Measurements from ENCODE around the gene PPP3R1. TPM values are rescaled to one million over a fixed set of nuclear protein-coding genes. Genes with fewer than 3 reads are reported as not detected.

Gene PPP3R1, protein sequence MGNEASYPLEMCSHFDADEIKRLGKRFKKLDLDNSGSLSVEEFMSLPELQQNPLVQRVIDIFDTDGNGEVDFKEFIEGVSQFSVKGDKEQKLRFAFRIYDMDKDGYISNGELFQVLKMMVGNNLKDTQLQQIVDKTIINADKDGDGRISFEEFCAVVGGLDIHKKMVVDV
- 68.2 TPM for total RNA-seq
- 1 to 10 TPM; 2.8 to 5.5 (median 3.9) TPM for polyA plus RNA-seq

DNA sequence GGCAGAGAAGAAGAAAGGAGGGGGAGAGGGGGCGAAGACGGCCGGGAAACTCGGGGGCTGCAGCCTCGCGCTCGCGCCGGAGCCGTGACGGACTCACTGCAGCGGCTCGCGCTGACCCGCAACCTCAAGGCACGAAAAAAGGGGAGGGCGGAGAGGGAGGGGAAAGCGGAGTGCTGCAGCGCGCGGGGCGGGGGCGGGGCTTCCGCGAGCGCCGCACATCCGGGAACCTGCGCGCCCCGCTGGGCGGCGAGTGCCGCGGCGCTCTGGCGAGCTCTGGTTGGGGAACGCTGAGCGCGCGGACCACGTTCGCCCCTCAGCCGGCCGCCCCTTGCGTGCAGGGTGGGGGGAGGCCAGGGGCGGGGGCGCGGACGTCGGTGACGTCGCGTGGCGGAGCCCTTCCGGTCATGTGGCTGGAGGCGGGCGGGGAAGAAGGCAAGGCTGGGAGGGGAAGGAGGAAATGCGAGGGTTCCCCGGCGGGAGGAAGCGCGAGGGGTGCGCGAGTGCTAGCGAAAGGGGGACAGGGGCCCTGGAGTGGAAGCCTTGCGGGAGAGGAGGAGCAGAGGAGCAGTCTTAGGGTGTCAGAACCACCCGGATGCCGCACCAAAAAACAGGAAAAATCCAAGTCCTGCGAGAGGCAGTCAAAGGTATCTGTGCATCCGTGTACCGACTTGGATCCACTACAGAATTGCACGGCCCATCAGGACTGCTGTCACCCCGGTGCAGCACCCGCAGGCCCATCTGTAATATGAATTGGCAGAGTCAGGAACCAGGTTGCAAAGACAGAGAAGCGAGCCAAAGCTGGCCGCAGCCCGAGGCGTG lies at the start of gene PPP3R1:
TSS of gene PPP3R1 (minus strand) at position 133 of the 819 bp plus-strand sequence. CDS start 405 bp downstream, outside the sequence.
- peak within 1 kb of the TSS; percentile 98 for H3K4me3 ChIP-seq (ENCODE audit: low read depth, low read length)
- peaks cover 56% of the 10 kb centered on the region for H3K4me1 ChIP-seq (ENCODE audit: control insufficient read depth, insufficient read depth, low read length, poor library complexity, severe bottlenecking)
- no peaks in the 10 kb centered on the region for H3K36me3 ChIP-seq (ENCODE audit: control insufficient read depth, insufficient read depth, low read length)
- Mint-ChIP-seq H3K27ac (peak within 1 kb of the TSS; percentile 97 to 99 (median 97)), H3K4me1 (peaks cover 18 to 51% (median 38%) of the 10 kb centered on the region in 4 donors), H3K9me3 (no peaks in the 10 kb centered on the region), H3K27me3 (peaks cover 19% of the 10 kb centered on the region), H3K36me3 (no peaks in the 10 kb centered on the region), H3K4me3 (peak within 1 kb of the TSS; percentile 96 to 99 (median 97))
- ATAC-seq (ENCODE audit: low read depth in 2 of 2), result peak; percentile 87
- no peaks in the 10 kb centered on the region for H3K9me3 ChIP-seq (ENCODE audit: control insufficient read depth in 2 of 2, low read length in 2 of 2)
- DNase-seq, result peak; percentile 93 to 98 (median 95)
- peak within 1 kb of the TSS; percentile 93 for H3K27ac ChIP-seq (ENCODE audit: insufficient read depth, low read length, poor library complexity, severe bottlenecking)
- no peaks in the 10 kb centered on the region for H3K27me3 ChIP-seq (ENCODE audit: control insufficient read depth, insufficient read depth, low read length)

DNA sequence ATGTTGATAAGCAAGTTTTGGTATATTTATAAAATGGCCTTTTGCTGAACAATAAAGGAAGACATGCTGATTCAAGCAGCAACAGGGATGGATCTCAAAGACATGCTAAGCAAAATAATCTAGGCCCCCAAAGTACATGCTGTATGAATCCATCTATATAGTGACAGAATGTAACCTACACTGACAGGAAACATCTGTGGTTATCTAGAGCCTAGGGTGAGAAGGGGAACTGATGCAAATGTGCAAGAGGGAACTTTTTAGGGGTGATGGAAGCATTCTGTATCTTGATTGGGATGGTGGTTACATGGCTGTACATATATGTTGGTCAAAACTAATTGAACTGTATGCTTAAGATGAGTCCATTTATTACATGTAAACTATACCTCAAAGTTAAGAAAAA lies 43.2 kb upstream of the PPP3R1 start:
- ATAC-seq (ENCODE audit: low read depth in 2 of 2) (no peak), DNase-seq (no peak)
- Histone ChIP-seq H3K27ac (ENCODE audit: insufficient read depth, low read length, poor library complexity, severe bottlenecking) (no peak overlapping the region), H3K4me3 (ENCODE audit: low read depth, low read length) (no peak overlapping the region), H3K36me3 (ENCODE audit: control insufficient read depth, insufficient read depth, low read length) (no peaks in the 10 kb centered on the region), H3K27me3 (ENCODE audit: control insufficient read depth, insufficient read depth, low read length) (peaks cover 10% of the 10 kb centered on the region), H3K4me1 (ENCODE audit: control insufficient read depth, insufficient read depth, low read length, poor library complexity, severe bottlenecking) (no peaks in the 10 kb centered on the region), H3K9me3 (ENCODE audit: control insufficient read depth in 2 of 2, low read length in 2 of 2) (no peaks in the 10 kb centered on the region)
- Mint-ChIP-seq H3K4me1 (no peaks in the 10 kb centered on the region), H3K36me3 (no peaks in the 10 kb centered on the region), H3K4me3 (no peak overlapping the region), H3K27ac (no peak overlapping the region), H3K9me3 (no peaks in the 10 kb centered on the region), H3K27me3 (peaks cover 18% of the 10 kb centered on the region)

GRCh38 chr2:68294913-68295312 lies 42.6 kb upstream of the PPP3R1 start:
- Mint-ChIP-seq H3K4me3 (no peak overlapping the region), H3K27me3 (peaks cover 20% of the 10 kb centered on the region), H3K27ac (no peak overlapping the region), H3K4me1 (no peaks in the 10 kb centered on the region), H3K36me3 (no peaks in the 10 kb centered on the region), H3K9me3 (no peaks in the 10 kb centered on the region)
- ATAC-seq (ENCODE audit: low read depth in 2 of 2), result no peak
- H3K27ac ChIP-seq (ENCODE audit: insufficient read depth, low read length, poor library complexity, severe bottlenecking), result no peak overlapping the region
- H3K9me3 ChIP-seq (ENCODE audit: control insufficient read depth in 2 of 2, low read length in 2 of 2), result no peaks in the 10 kb centered on the region
- H3K27me3 ChIP-seq (ENCODE audit: control insufficient read depth, insufficient read depth, low read length), result peaks cover 10% of the 10 kb centered on the region
- no peaks in the 10 kb centered on the region for H3K36me3 ChIP-seq (ENCODE audit: control insufficient read depth, insufficient read depth, low read length)
- DNase-seq, result no peak
- H3K4me1 ChIP-seq (ENCODE audit: control insufficient read depth, insufficient read depth, low read length, poor library complexity, severe bottlenecking), result no peaks in the 10 kb centered on the region
- no peak overlapping the region for H3K4me3 ChIP-seq (ENCODE audit: low read depth, low read length)

- Histone ChIP-seq H3K27ac (ENCODE audit: insufficient read depth, low read length, poor library complexity, severe bottlenecking) (no peak overlapping the region), H3K4me3 (ENCODE audit: low read depth, low read length) (no peak overlapping the region), H3K36me3 (ENCODE audit: control insufficient read depth, insufficient read depth, low read length) (no peaks in the 10 kb centered on the region), H3K9me3 (ENCODE audit: control insufficient read depth in 2 of 2, low read length in 2 of 2) (no peaks in the 10 kb centered on the region), H3K4me1 (ENCODE audit: control insufficient read depth, insufficient read depth, low read length, poor library complexity, severe bottlenecking) (no peaks in the 10 kb centered on the region), H3K27me3 (ENCODE audit: control insufficient read depth, insufficient read depth, low read length) (peaks cover 4% of the 10 kb centered on the region)
- ATAC-seq (ENCODE audit: low read depth in 2 of 2), result no peak
- peaks cover 24% of the 10 kb centered on the region for H3K27me3 Mint-ChIP-seq
- H3K4me3 Mint-ChIP-seq, result no peak overlapping the region
- no peak for DNase-seq
- H3K9me3 Mint-ChIP-seq, result no peaks in the 10 kb centered on the region
- H3K36me3 Mint-ChIP-seq, result no peaks in the 10 kb centered on the region
- no peak overlapping the region for H3K27ac Mint-ChIP-seq
- H3K4me1 Mint-ChIP-seq, result no peaks in the 10 kb centered on the region
Observed at GRCh38 chr2:68294187-68294586, 41.9 kb upstream of the PPP3R1 start.

DNA sequence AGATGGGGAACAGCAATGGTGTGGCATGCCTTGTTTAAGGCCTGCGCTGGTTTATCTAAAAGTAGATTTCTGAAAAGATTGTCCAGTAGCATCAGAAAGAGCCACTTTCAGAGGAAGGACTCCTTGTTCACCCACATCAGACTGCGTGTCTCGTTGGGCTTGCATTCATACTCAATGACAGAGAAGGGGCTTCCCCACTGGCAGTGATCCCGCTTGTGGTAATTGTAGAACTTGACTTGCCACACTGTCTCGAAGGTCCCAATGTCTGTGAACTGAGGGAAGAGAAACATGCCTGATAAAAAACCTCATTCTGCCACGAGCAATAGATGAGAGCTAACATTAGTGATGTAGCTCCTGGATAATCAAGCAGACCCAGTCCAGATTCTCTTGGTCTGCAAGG lies 41.4 kb upstream of the PPP3R1 start:
- Histone ChIP-seq H3K4me3 (ENCODE audit: low read depth, low read length) (no peak overlapping the region), H3K27ac (ENCODE audit: insufficient read depth, low read length, poor library complexity, severe bottlenecking) (no peak overlapping the region), H3K36me3 (ENCODE audit: control insufficient read depth, insufficient read depth, low read length) (no peaks in the 10 kb centered on the region), H3K27me3 (ENCODE audit: control insufficient read depth, insufficient read depth, low read length) (no peaks in the 10 kb centered on the region), H3K9me3 (ENCODE audit: control insufficient read depth in 2 of 2, low read length in 2 of 2) (no peaks in the 10 kb centered on the region), H3K4me1 (ENCODE audit: control insufficient read depth, insufficient read depth, low read length, poor library complexity, severe bottlenecking) (no peaks in the 10 kb centered on the region)
- DNase-seq (no peak), ATAC-seq (ENCODE audit: low read depth in 2 of 2) (no peak)
- no peaks in the 10 kb centered on the region for H3K4me1 Mint-ChIP-seq
- no peak overlapping the region for H3K4me3 Mint-ChIP-seq
- peaks cover 20% of the 10 kb centered on the region for H3K27me3 Mint-ChIP-seq
- no peaks in the 10 kb centered on the region for H3K9me3 Mint-ChIP-seq
- H3K27ac Mint-ChIP-seq, result no peak overlapping the region
- no peaks in the 10 kb centered on the region for H3K36me3 Mint-ChIP-seq

DNA sequence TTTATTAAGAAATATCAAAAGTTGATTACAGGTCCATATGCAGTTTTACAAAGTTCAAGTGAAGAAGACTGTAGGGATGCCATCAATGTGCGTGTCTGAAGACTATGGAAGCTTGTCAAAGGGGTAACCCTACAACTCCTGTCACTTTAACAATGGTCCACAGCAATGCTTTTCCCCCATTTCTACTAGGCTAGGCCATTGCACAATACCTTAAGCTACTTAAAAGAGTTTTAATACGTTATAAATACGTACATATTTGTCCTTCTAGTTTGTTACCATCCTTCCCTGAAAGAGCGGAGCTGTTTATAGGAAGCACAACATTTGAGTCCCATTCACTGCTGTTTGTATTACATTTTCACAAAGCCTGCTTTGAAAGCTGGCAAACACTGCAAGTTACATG lies 40.7 kb upstream of the PPP3R1 start:
- no peak for ATAC-seq (ENCODE audit: low read depth in 2 of 2)
- H3K9me3 ChIP-seq (ENCODE audit: control insufficient read depth in 2 of 2, low read length in 2 of 2), result no peaks in the 10 kb centered on the region
- no peak overlapping the region for H3K4me3 Mint-ChIP-seq
- no peaks in the 10 kb centered on the region for H3K4me1 ChIP-seq (ENCODE audit: control insufficient read depth, insufficient read depth, low read length, poor library complexity, severe bottlenecking)
- H3K27ac ChIP-seq (ENCODE audit: insufficient read depth, low read length, poor library complexity, severe bottlenecking), result no peak overlapping the region
- DNase-seq, result no peak
- no peaks in the 10 kb centered on the region for H3K36me3 Mint-ChIP-seq
- H3K4me3 ChIP-seq (ENCODE audit: low read depth, low read length), result no peak overlapping the region
- H3K27ac Mint-ChIP-seq, result no peak overlapping the region
- H3K27me3 ChIP-seq (ENCODE audit: control insufficient read depth, insufficient read depth, low read length), result no peaks in the 10 kb centered on the region
- no peaks in the 10 kb centered on the region for H3K9me3 Mint-ChIP-seq
- peaks cover 22% of the 10 kb centered on the region for H3K27me3 Mint-ChIP-seq
- no peaks in the 10 kb centered on the region for H3K36me3 ChIP-seq (ENCODE audit: control insufficient read depth, insufficient read depth, low read length)
- H3K4me1 Mint-ChIP-seq, result no peaks in the 10 kb centered on the region

- peak in 2 of 3 donors; percentile 30 to 44 for DNase-seq
- H3K9me3 Mint-ChIP-seq, result no peaks in the 10 kb centered on the region
Observed at GRCh38 chr2:68292108-68292710, 39.9 kb upstream of the PPP3R1 start.

More at GRCh38 chr2:68292108-68292710, 39.9 kb upstream of the PPP3R1 start:
- peaks cover 26% of the 10 kb centered on the region for H3K27me3 Mint-ChIP-seq
- H3K36me3 Mint-ChIP-seq, result no peaks in the 10 kb centered on the region
- no peaks in the 10 kb centered on the region for H3K4me1 ChIP-seq (ENCODE audit: control insufficient read depth, insufficient read depth, low read length, poor library complexity, severe bottlenecking)
- no peaks in the 10 kb centered on the region for H3K9me3 ChIP-seq (ENCODE audit: control insufficient read depth in 2 of 2, low read length in 2 of 2)
- H3K4me1 Mint-ChIP-seq, result no peaks in the 10 kb centered on the region
- ATAC-seq (ENCODE audit: low read depth in 2 of 2), result no peak
- no peak overlapping the region for H3K27ac ChIP-seq (ENCODE audit: insufficient read depth, low read length, poor library complexity, severe bottlenecking)
- no peak overlapping the region for H3K4me3 ChIP-seq (ENCODE audit: low read depth, low read length)
- no peak overlapping the region for H3K4me3 Mint-ChIP-seq
- H3K27ac Mint-ChIP-seq, result no peak overlapping the region
- no peaks in the 10 kb centered on the region for H3K36me3 ChIP-seq (ENCODE audit: control insufficient read depth, insufficient read depth, low read length)
- peaks cover 3% of the 10 kb centered on the region for H3K27me3 ChIP-seq (ENCODE audit: control insufficient read depth, insufficient read depth, low read length)

Data from CD4-positive, CD25-positive, alpha-beta regulatory T cell (primary cell).